Middle frontal gyrus (tissue), 1 donor: ENCODE results near the gene SLC24A3.
"Not testable (repeated sequence)": the region's sequence is repeated elsewhere in the genome, so short reads cannot be mapped to it uniquely, and the experiment has no call there.

Experiments used
- DNase-seq: peaks from one replicate; pipeline ENCODE4 v3.0.0-alpha.2; 2015; ENCODE audit warnings: low spot score; ENCODE audit errors: extremely low spot score

SLC24A3 gene

GRCh38 chr20:19620446-19620845 is 408.0 kb downstream of the SLC24A3 start:
- DNase-seq: no peak

- no peak for DNase-seq
These were observed 408.6 kb downstream of the SLC24A3 start for GRCh38 chr20:19621072-19621471.

- no peak for DNase-seq
These were observed 412.0 kb downstream of the SLC24A3 start for GRCh38 chr20:19624221-19624965.

- DNase-seq: no peak
These were observed 413.0 kb downstream of the SLC24A3 start for GRCh38 chr20:19625426-19625825.

GRCh38 chr20:19626896-19627295 is 414.5 kb downstream of the SLC24A3 start:
- DNase-seq: no peak

- DNase-seq: no peak
These were observed 416.2 kb downstream of the SLC24A3 start for GRCh38 chr20:19628570-19629134.

- DNase-seq: no peak
These were observed 419.0 kb downstream of the SLC24A3 start for GRCh38 chr20:19631410-19631809.

GRCh38 chr20:19633985-19634384 is 421.5 kb downstream of the SLC24A3 start:
- DNase-seq: no peak

- DNase-seq: not testable (repeated sequence)
These were observed 427.1 kb downstream of the SLC24A3 start for GRCh38 chr20:19639471-19640045.

GRCh38 chr20:19642860-19643259 is 430.4 kb downstream of the SLC24A3 start:
- DNase-seq: no peak

- no peak for DNase-seq
These were observed 431.6 kb downstream of the SLC24A3 start for GRCh38 chr20:19644085-19644484.

GRCh38 chr20:19646963-19647362 is 434.5 kb downstream of the SLC24A3 start:
- no peak for DNase-seq

- DNase-seq: no peak
These were observed 435.6 kb downstream of the SLC24A3 start for GRCh38 chr20:19648024-19648423.

GRCh38 chr20:19649041-19649440 is 436.6 kb downstream of the SLC24A3 start:
- DNase-seq: no peak

- DNase-seq: no peak
These were observed 440.2 kb downstream of the SLC24A3 start for GRCh38 chr20:19652591-19653026.

- no peak for DNase-seq
These were observed 440.9 kb downstream of the SLC24A3 start for GRCh38 chr20:19653327-19653726.

GRCh38 chr20:19654921-19655320 is 442.5 kb downstream of the SLC24A3 start:
- no peak for DNase-seq

- DNase-seq: no peak
These were observed 445.7 kb downstream of the SLC24A3 start for GRCh38 chr20:19658137-19658536.

- no peak for DNase-seq
These were observed 447.0 kb downstream of the SLC24A3 start for GRCh38 chr20:19659448-19659847.

- DNase-seq: no peak
These were observed 448.5 kb downstream of the SLC24A3 start for GRCh38 chr20:19660808-19661378.

- peak; percentile 82 for DNase-seq
These were observed 449.5 kb downstream of the SLC24A3 start for GRCh38 chr20:19661717-19662636.
